MM.1S (cell line): Measurements from ENCODE around the gene RRAD.

Experiments
- DNase-seq: peaks from one replicate; pipeline ENCODE4 v3.0.0-alpha.2; 2015
- H2AFZ ChIP-seq: fragments of 300-600 bp; sonication (generic); 2 replicates; pipeline ENCODE4 v1.6.0; 2016; ENCODE audit warnings: antibody characterized with exemption, low read length
- H3F3A ChIP-seq: fragments of 300-600 bp; sonication (generic); 2 replicates; pipeline ENCODE4 v1.6.1; 2016; ENCODE audit warnings: mild to moderate bottlenecking, antibody characterized with exemption, low read length, moderate library complexity, mixed read lengths; ENCODE audit not compliant: insufficient read depth
- H3K27ac ChIP-seq: fragments of 300-600 bp; sonication (generic); 2 replicates; pipeline ENCODE4 v1.5.1; 2016; ENCODE audit warnings: mild to moderate bottlenecking, low read length
- H3K27me3 ChIP-seq: fragments of 300-600 bp; sonication (generic); replicated peaks from 2 replicates; pipeline ENCODE4 v1.6.0; 2016; ENCODE audit warnings: low read length; ENCODE audit not compliant: insufficient read depth
- H3K36me3 ChIP-seq: fragments of 300-600 bp; sonication (generic); replicated peaks from 2 replicates; pipeline ENCODE4 v1.6.1; 2016; ENCODE audit warnings: mild to moderate bottlenecking, low read length, mixed read lengths; ENCODE audit not compliant: insufficient read depth
- H3K4me1 ChIP-seq: fragments of 300-600 bp; sonication (generic); 2 replicates; pipeline ENCODE4 v1.6.1; 2016; ENCODE audit warnings: low read length, mixed read lengths
- H3K4me2 ChIP-seq: fragments of 300-600 bp; sonication (generic); 2 replicates; pipeline ENCODE4 v1.6.0; 2016; ENCODE audit warnings: low read depth, low read length
- H3K4me3 ChIP-seq: fragments of 300-600 bp; sonication (generic); 2 replicates; pipeline ENCODE4 v1.5.1; 2016; ENCODE audit warnings: low read length, mixed read lengths
- H3K79me2 ChIP-seq: fragments of 300-600 bp; sonication (generic); 2 replicates; pipeline ENCODE4 v1.6.1; 2016; ENCODE audit warnings: mixed run types, low read length, mixed read lengths
- H3K9ac ChIP-seq: fragments of 300-600 bp; sonication (generic); 2 replicates; pipeline ENCODE4 v1.6.1; 2016; ENCODE audit warnings: low read length, mixed read lengths
- H3K9me2 ChIP-seq: fragments of 300-600 bp; sonication (generic); replicated peaks from 2 replicates; pipeline ENCODE4 v1.6.1; 2016; ENCODE audit warnings: mild to moderate bottlenecking, low read length, mixed read lengths; ENCODE audit not compliant: insufficient read depth
- H3K9me3 ChIP-seq: fragments of 300-600 bp; sonication (generic); replicated peaks from 2 replicates; pipeline ENCODE4 v1.6.1; 2016; ENCODE audit warnings: mild to moderate bottlenecking, low read length, mixed read lengths; ENCODE audit not compliant: insufficient read depth
- H4K20me1 ChIP-seq: fragments of 300-600 bp; sonication (generic); 2 replicates; pipeline ENCODE4 v1.6.1; 2016; ENCODE audit warnings: mild to moderate bottlenecking, low read length, moderate library complexity, mixed read lengths; ENCODE audit not compliant: insufficient read depth
- EZH2 ChIP-seq: fragments of 300-600 bp; sonication (generic); optimal IDR thresholded peaks from 2 replicates; pipeline ENCODE3; 2017; ENCODE audit warnings: low read depth, mild to moderate bottlenecking, antibody characterized with exemption, low read length, mixed read lengths
- EZH2phosphoT487 ChIP-seq: fragments of 300-600 bp; sonication (generic); IDR thresholded peaks from 2 replicates; pipeline ENCODE4 v1.6.1; 2018; ENCODE audit warnings: antibody characterized with exemption, low read length
- TF ChIP-seq, protein P1 (sequence below): fragments of 300-600 bp; sonication (generic); IDR thresholded peaks from 2 replicates; pipeline ENCODE4 v1.5.1; 2016; ENCODE audit warnings: antibody characterized with exemption, low read length, mixed read lengths

The RRAD gene

GRCh38 chr16:66894055-66894454 is 31.3 kb downstream of the RRAD start:
- Histone ChIP-seq H3K27ac (no peak overlapping the region), H3K4me1 (no peaks in the 10 kb centered on the region), H2AFZ (no peak overlapping the region), H3K79me2 (no peaks in the 10 kb centered on the region), H3K4me2 (no peak overlapping the region), H3K9ac (no peak overlapping the region), H3K27me3 (no peaks in the 10 kb centered on the region), H3K4me3 (no peak overlapping the region), H3F3A (no peaks in the 10 kb centered on the region), H3K9me3 (no peaks in the 10 kb centered on the region), H3K9me2 (no peaks in the 10 kb centered on the region), H3K36me3 (no peaks in the 10 kb centered on the region), H4K20me1 (no peaks in the 10 kb centered on the region)
- TF ChIP-seq, protein P1, sequence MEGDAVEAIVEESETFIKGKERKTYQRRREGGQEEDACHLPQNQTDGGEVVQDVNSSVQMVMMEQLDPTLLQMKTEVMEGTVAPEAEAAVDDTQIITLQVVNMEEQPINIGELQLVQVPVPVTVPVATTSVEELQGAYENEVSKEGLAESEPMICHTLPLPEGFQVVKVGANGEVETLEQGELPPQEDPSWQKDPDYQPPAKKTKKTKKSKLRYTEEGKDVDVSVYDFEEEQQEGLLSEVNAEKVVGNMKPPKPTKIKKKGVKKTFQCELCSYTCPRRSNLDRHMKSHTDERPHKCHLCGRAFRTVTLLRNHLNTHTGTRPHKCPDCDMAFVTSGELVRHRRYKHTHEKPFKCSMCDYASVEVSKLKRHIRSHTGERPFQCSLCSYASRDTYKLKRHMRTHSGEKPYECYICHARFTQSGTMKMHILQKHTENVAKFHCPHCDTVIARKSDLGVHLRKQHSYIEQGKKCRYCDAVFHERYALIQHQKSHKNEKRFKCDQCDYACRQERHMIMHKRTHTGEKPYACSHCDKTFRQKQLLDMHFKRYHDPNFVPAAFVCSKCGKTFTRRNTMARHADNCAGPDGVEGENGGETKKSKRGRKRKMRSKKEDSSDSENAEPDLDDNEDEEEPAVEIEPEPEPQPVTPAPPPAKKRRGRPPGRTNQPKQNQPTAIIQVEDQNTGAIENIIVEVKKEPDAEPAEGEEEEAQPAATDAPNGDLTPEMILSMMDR, result no peak
- no peak for TF ChIP-seq EZH2phosphoT487
- TF ChIP-seq EZH2, result no peak
- no peak for DNase-seq

- H3K9ac ChIP-seq, result no peak overlapping the region
- no peak overlapping the region for H3K4me2 ChIP-seq
- H2AFZ ChIP-seq, result no peak overlapping the region
- H3K36me3 ChIP-seq, result no peaks in the 10 kb centered on the region
- TF ChIP-seq EZH2 (no peak), EZH2phosphoT487 (no peak)
- TF ChIP-seq, protein P1, result no peak
- 0 out of 2 replicates have a peak, but pooled peaks cover 6% of the 10 kb centered on the region for H3K79me2 ChIP-seq
- no peaks in the 10 kb centered on the region for H3F3A ChIP-seq
- H3K4me3 ChIP-seq, result no peak overlapping the region
- no peaks in the 10 kb centered on the region for H3K9me2 ChIP-seq
- H3K27ac ChIP-seq, result no peak overlapping the region
- H3K27me3 ChIP-seq, result no peaks in the 10 kb centered on the region
- no peaks in the 10 kb centered on the region for H3K9me3 ChIP-seq
- H3K4me1 ChIP-seq, result no peaks in the 10 kb centered on the region
- DNase-seq, result no peak
- H4K20me1 ChIP-seq, result no peaks in the 10 kb centered on the region
These were observed 33.5 kb downstream of the RRAD start for GRCh38 chr16:66891797-66892196.

DNA sequence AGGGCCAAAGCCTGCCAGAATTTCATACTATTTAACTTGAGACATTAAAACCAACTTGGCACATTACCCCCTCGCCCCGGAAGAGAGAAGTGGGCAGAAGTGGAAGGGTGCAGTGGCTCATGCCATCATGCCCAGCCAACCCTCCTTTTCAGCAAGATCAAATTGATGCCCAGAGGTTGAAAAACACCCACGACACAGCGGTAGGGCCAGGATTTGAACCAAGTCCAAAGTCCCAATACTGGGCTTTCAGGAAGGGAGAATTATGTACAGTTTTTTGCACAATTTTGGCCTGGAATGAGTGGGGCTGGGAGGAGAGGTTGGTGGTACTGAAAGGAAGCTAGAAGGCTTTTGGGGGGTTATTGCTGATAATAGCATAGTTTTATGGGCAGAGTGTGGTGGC is 34.0 kb downstream of the RRAD start:
- no peak overlapping the region for H3K4me2 ChIP-seq
- no peak for TF ChIP-seq EZH2
- TF ChIP-seq, protein P1, result no peak
- TF ChIP-seq EZH2phosphoT487, result no peak
- no peak for DNase-seq

More for the DNA sequence above, 34.0 kb downstream of the RRAD start:
- no peak overlapping the region for H3K27ac ChIP-seq
- no peak overlapping the region for H3K4me3 ChIP-seq
- no peaks in the 10 kb centered on the region for H3K9me3 ChIP-seq
- H3K9ac ChIP-seq, result no peak overlapping the region
- H2AFZ ChIP-seq, result no peak overlapping the region
- no peaks in the 10 kb centered on the region for H3K9me2 ChIP-seq
- H3K27me3 ChIP-seq, result no peaks in the 10 kb centered on the region
- no peaks in the 10 kb centered on the region for H3F3A ChIP-seq
- H3K4me1 ChIP-seq, result no peaks in the 10 kb centered on the region
- H4K20me1 ChIP-seq, result no peaks in the 10 kb centered on the region
- H3K79me2 ChIP-seq, result peaks cover 10% of the 10 kb centered on the region; the same call in 1 of the 2 replicates
- no peaks in the 10 kb centered on the region for H3K36me3 ChIP-seq
